ENCODE results near the gene TMEM109.
A peak's percentile ranks its signal among the peaks of the same experiment; 100 is the strongest.

TMEM109 gene

DNA sequence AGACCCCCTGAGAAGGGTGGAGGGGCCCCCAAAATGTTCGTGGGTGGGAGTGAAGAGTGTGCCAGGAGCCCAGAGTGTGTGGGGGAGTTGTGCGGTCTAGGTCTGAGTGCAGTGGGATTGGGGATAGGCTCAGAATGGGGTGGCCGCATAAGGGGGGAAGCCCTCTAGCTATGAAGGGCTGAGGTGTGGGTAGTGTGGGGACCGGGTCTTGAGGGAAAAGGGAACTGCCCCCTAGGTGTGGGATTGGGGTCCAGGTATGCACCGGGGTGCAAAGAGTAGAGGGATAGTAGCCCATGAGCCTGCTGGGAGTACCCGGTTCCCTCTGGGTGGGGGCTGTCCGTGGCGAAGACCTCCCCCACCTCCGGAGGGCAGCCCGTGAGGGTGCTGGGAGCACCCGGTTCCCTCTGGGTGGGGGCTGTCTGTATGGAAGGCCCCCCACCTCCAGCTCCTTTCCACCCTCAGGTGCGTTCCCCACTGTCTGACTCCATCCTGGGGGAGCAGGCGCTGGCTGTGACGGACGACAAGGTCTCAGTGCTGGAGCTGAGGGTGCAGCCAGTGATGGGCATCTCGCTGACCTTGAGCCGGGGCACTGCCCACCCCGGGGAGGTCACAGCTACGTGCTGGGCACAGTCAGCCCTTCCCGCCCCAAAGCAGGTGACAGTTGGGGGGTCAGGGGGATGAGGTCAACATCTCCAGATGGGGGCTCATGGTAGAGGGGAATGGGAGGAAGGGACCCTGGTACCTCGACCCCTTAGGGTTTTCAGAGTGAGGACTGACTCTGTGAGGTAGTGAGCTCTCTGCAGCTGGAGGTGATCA, 21.0 kb downstream of the TMEM109 start:
- Mint-ChIP-seq H3K27ac (no peak overlapping the region), H3K36me3 (ENCODE audit: low read depth) (no peaks in the 10 kb centered on the region), H3K27me3 (no peaks in the 10 kb centered on the region), H3K4me1 (ENCODE audit: low read depth) (no peaks in the 10 kb centered on the region), H3K4me3 (no peak overlapping the region), H3K9me3 (no peaks in the 10 kb centered on the region)

DNA sequence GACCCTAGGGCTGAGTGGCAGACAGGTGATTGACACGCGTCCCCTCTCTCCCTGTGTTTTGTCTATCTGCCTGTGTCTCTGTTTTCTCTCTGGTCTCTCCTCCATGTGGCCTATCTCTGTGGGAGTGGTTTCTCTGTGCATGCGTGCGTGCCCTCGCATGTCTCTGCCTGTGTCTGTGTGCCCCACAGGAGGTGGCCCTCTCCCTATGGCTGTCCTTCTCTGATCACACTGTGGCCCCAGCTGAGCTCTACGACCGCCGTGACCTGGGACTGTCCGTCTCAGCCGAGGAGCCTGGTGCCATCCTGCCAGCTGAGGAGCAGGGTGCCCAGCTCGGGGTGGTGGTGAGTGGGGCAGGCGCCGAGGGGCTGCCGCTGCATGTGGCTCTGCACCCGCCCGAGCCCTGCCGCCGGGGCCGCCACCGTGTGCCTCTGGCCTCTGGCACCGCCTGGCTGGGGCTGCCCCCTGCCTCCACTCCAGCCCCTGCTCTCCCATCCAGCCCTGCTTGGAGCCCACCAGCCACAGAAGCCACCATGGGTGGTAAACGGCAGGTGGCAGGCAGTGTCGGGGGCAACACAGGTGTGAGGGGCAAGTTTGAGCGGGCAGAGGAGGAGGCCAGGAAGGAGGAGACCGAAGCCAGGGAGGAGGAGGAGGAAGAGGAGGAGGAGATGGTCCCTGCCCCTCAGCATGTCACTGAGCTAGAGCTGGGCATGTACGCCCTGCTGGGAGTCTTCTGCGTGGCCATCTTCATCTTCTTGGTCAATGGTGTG, 21.9 kb downstream of the TMEM109 start:
- Mint-ChIP-seq H3K9me3 (no peaks in the 10 kb centered on the region), H3K27ac (no peak overlapping the region), H3K36me3 (ENCODE audit: low read depth) (no peaks in the 10 kb centered on the region), H3K27me3 (no peaks in the 10 kb centered on the region), H3K4me1 (ENCODE audit: low read depth) (no peaks in the 10 kb centered on the region), H3K4me3 (no peak overlapping the region)

DNA sequence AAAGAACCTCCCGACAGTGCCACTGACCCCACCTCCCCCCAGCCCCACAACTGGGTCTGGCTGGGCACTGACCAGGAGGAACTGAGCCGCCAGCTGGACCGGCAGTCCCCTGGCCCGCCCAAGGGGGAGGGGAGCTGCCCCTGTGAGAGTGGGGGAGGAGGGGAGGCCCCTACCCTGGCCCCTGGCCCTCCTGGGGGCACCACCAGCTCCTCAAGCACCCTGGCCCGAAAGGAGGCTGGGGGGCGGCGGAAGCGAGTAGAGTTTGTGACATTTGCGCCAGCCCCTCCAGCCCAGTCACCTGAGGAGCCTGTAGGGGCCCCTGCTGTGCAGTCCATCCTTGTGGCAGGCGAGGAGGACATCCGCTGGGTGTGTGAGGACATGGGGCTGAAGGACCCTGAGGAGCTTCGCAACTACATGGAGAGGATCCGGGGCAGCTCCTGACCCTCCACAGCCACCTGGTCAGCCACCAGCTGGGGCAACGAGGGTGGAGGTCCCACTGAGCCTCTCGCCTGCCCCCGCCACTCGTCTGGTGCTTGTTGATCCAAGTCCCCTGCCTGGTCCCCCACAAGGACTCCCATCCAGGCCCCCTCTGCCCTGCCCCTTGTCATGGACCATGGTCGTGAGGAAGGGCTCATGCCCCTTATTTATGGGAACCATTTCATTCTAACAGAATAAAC, 22.6 kb downstream of the TMEM109 start:
- H3K4me3 Mint-ChIP-seq: no peak overlapping the region
- no peaks in the 10 kb centered on the region for H3K9me3 Mint-ChIP-seq
- H3K4me1 Mint-ChIP-seq (ENCODE audit: low read depth): no peaks in the 10 kb centered on the region
- no peak overlapping the region for H3K27ac Mint-ChIP-seq
- H3K27me3 Mint-ChIP-seq: no peaks in the 10 kb centered on the region
- H3K36me3 Mint-ChIP-seq (ENCODE audit: low read depth): no peaks in the 10 kb centered on the region

DNA sequence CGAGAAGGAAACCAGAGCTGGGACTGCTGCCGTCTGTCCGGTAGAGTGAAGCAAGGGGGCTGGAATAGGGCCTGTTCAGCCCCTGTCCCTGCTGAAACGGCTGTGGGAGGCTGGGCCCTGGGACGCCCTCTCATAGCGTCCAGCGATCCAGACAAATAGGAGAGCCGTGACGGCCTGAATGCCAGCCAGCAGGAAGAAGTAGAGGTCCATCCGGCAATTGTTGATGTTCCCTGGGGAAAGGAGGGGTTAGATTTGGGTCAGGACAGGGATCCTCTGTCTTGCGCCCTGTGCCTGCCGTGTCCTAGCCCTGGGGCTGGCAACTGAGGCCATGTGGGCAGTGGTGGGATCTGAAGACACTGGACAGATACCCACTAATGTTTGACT, 23.2 kb downstream of the TMEM109 start:
- Mint-ChIP-seq H3K4me3 (no peak overlapping the region), H3K27ac (no peak overlapping the region), H3K27me3 (no peaks in the 10 kb centered on the region), H3K36me3 (ENCODE audit: low read depth) (no peaks in the 10 kb centered on the region), H3K9me3 (no peaks in the 10 kb centered on the region), H3K4me1 (ENCODE audit: low read depth) (no peaks in the 10 kb centered on the region)

DNA sequence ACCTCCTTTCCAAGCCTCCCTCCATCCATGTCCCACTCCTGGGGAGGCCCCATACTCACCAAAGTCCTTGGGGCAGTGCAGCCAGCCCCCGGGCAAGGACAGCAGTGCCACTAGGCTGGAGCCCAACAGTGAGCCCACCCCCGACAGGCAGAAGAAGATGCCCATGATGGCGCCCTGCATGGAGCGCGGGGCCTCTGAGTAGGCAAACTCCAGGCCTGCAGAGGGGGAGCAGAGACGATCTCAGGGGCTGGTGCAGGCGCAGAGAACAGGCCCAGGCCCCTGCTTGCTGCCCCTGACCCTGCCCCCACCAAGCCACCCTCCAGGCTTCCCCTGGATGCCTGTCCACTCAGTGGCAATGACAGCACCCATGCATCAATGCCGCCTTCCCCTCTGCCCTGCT, 23.9 kb downstream of the TMEM109 start:
- no peaks in the 10 kb centered on the region for H3K4me1 Mint-ChIP-seq (ENCODE audit: low read depth)
- H3K36me3 Mint-ChIP-seq (ENCODE audit: low read depth): no peaks in the 10 kb centered on the region
- no peaks in the 10 kb centered on the region for H3K27me3 Mint-ChIP-seq
- H3K4me3 Mint-ChIP-seq: no peak overlapping the region
- H3K9me3 Mint-ChIP-seq: no peaks in the 10 kb centered on the region
- H3K27ac Mint-ChIP-seq: no peak overlapping the region

DNA sequence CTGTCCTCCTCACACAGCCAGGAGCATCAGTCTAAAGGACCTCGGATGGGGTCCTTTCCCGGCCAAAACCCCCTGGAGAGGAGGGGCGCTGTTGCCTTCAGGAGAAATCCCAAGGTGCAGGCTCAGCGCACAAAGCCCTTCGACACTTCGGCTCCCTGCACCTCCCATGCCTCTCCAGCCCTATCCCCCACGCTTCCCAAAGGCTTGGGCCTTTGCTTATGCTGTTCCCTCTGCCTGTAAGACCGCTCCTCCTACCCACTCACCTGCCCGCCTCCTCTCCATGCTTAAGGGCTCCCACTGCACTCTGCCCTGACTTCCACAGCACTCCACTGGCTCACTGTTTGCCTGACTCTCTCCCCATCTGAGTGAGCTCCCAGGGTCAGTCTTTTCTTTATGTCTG, 24.5 kb downstream of the TMEM109 start:
- Mint-ChIP-seq H3K4me1 (ENCODE audit: low read depth) (no peaks in the 10 kb centered on the region), H3K36me3 (ENCODE audit: low read depth) (no peaks in the 10 kb centered on the region), H3K4me3 (no peak overlapping the region), H3K9me3 (no peaks in the 10 kb centered on the region), H3K27ac (no peak overlapping the region), H3K27me3 (no peaks in the 10 kb centered on the region)

DNA sequence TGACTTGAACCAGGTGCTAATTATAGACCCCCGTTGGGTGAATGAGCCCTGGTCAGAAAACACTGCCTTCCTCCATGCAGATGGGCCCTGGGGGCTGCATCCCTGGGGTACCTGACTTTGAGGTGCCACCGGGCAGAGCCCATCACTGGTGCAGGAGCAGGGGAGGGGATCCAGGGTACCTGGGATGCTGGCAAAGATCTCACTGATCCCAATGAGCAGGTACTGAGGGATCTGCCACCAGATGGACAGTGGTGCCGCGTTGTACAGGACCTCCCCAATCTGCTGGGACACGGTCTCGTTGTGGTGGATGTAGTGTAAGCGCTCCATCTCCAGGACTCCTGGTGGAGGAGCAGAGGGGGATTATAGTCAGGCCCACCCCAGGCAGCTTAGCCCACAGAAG, 25.3 kb downstream of the TMEM109 start:
- Mint-ChIP-seq H3K27me3 (no peaks in the 10 kb centered on the region), H3K36me3 (ENCODE audit: low read depth) (peaks cover 3% of the 10 kb centered on the region), H3K27ac (no peak overlapping the region), H3K4me3 (no peak overlapping the region), H3K9me3 (no peaks in the 10 kb centered on the region), H3K4me1 (ENCODE audit: low read depth) (peaks cover 3% of the 10 kb centered on the region)

DNA sequence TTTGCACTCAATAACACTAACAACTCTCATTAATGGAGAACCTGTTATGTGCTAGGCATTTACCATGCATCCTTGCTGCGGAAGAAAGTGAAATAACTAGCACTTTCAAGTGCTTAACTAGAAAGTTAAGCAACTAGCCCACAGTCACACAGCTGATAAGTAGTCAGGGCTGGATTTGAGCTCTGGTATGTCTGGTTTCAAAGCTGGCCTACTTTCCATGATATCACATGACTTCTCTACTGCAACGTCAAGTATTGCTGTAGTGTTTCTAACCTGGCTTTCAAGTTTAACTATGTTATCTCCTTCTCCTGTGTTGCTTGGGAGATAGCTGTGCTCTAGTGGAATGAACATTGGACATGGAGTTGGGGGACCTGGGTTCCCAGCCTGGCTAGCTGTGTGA, 25.9 kb downstream of the TMEM109 start:
- peaks cover 6% of the 10 kb centered on the region for H3K4me1 Mint-ChIP-seq (ENCODE audit: low read depth)

DNA sequence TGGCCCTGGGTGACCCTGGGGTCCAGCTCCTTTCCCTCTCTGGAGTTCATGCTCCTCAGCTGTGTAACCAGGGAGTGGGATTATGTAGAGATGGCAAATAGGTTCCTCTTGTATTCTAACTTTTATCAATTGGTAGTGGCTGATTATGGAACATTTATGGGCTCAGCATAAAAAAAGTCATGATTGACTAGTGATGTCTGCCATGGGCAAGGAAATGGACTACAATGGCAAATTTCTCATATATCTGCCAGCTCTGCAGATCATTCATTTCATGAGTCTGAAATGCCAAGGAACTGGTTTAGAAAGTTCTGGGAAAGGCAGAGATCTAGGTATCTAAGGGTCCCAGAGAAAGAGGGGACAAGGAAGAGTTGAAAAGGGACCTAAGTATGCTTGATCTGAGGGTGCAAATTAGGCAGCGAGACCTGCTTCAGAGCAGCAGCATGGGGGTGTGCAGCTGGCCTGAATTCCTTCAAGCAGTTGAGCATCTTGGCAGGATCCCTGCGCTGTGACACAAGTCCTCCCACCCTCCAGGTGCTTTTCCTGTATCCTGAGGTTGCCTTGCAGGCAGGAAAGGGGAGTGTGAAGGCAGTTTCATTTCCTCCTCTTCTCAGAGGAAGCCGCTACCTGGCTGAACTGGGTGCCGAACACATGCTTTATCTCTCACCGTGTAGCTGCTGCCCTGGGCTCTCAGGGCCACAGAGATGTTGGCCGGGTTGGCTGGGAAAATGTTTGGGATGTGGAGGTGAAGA, 27.6 kb downstream of the TMEM109 start:
- Mint-ChIP-seq H3K9me3 (no peaks in the 10 kb centered on the region), H3K27ac (no peak overlapping the region), H3K36me3 (ENCODE audit: low read depth) (peaks cover 5% of the 10 kb centered on the region), H3K4me3 (no peak overlapping the region), H3K4me1 (ENCODE audit: low read depth) (peaks cover 6% of the 10 kb centered on the region), H3K27me3 (no peaks in the 10 kb centered on the region)

More for the DNA sequence above, 25.9 kb downstream of the TMEM109 start:
- no peak overlapping the region for H3K27ac Mint-ChIP-seq
- no peaks in the 10 kb centered on the region for H3K9me3 Mint-ChIP-seq
- H3K27me3 Mint-ChIP-seq: no peaks in the 10 kb centered on the region
- peaks cover 5% of the 10 kb centered on the region for H3K36me3 Mint-ChIP-seq (ENCODE audit: low read depth)
- no peak overlapping the region for H3K4me3 Mint-ChIP-seq

DNA sequence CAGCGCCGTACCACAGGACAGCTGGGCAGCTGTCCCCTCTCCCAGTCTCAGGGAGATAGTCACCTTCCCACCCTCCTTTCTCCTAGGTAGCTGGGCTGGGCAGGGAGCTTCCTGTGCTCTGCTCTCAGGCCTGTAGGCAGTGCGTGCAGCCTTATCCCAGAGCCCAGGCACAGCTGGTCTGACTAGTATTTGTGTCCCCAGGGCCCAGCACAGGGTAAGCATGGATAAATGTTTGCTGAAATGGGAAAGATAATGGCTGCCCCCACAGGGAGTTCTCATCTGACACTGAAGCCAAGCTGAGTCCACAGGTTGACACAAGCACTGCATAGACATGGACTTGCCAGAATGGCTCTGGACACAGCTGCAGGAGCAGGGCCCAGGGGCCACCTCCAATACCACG, 28.3 kb downstream of the TMEM109 start:
- no peaks in the 10 kb centered on the region for H3K27me3 Mint-ChIP-seq
- no peak overlapping the region for H3K27ac Mint-ChIP-seq
- H3K4me3 Mint-ChIP-seq: no peak overlapping the region
- H3K4me1 Mint-ChIP-seq (ENCODE audit: low read depth): peaks cover 6% of the 10 kb centered on the region
- no peaks in the 10 kb centered on the region for H3K9me3 Mint-ChIP-seq
- peaks cover 5% of the 10 kb centered on the region for H3K36me3 Mint-ChIP-seq (ENCODE audit: low read depth)

DNA sequence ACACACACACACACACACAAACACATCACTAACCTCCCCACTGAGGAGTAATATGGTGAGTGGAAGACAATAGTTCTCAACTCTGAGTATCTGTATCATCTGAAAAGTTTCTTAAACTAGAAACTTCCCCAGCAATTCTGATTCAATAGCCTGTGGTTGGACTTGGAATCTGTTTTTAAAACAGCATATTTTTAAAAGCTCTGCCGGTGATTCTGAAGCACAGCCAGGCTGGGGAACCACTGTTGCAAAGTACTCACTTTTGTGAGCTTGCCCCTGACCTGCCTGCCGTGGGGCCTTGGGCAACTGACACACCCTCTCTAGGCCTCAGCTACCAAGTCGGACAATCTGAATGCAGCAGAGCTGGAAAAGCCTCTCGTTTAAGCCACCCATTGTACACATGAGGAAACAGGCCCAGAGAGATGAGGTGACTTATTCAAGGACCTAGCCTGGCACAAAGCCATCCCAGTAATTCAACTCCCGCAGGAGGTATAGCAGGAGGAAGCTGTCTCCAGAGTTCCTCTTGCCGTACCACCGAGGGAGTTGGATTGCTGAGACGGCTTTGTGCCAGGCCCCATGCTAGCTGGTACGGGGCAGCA, 29.1 kb downstream of the TMEM109 start:
- Mint-ChIP-seq H3K27ac (no peak overlapping the region), H3K4me1 (ENCODE audit: low read depth) (peaks cover 6% of the 10 kb centered on the region), H3K4me3 (no peak overlapping the region), H3K36me3 (ENCODE audit: low read depth) (peaks cover 5% of the 10 kb centered on the region), H3K9me3 (no peaks in the 10 kb centered on the region), H3K27me3 (no peaks in the 10 kb centered on the region)

DNA sequence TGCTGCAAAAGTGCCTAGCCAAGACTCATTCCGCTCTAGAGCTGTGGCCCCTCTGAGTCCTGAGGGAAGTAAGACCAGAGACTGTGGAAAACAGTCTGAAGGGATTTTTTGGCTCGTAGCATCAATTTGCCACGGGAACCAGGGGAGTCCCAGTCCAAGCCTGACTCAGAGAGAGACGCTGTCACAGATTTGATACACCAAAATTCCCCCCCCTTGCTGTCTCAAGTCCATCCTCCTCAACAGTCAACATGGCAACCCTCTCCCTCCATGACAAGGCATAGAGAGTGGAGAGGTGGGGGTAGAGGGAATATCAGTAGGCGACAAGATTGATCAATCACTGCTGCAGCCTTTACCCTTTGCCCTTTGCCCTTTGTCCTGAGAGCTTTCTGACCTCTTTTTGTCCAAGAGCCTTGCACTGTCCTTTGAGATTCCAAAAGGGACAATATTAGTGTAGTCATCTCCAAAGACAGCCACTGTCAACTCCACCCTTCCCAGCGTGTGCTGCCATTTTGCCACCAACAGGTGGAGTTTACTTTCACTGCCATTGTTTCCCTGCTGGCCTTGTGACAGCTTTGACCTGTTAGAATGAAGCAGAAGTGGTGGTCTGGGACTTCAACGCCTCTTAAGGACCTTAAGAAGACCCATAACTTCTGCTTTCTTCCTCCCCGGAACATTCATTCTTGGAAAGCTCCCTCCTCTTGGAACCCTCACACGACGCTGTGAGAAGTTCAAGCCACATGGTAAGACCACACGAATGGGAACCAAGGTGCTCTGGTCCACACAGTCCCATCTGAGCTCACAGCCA, 30.7 kb downstream of the TMEM109 start:
- Mint-ChIP-seq H3K9me3 (no peaks in the 10 kb centered on the region), H3K4me1 (ENCODE audit: low read depth) (peaks cover 11% of the 10 kb centered on the region), H3K27ac (peak overlapping the region; percentile 34), H3K36me3 (ENCODE audit: low read depth) (peaks cover 5% of the 10 kb centered on the region), H3K4me3 (no peak overlapping the region), H3K27me3 (no peaks in the 10 kb centered on the region)

DNA sequence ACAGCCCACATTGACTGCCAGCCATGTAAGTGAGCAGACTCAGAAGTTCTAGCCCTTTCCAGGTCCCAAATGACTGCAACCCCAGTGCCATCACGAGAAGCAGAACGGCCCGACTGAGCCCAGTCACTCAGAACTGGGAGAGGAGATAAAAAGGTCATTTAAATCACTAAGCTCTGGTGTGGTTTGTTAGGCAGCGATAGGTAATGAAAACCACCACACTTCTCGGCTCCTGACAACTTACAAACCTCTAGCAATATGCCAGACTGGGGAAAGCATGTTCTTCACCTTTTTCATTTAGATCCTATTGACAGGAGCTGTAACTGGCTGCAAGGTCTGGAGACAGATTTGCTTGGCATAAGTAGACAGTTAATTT, 31.3 kb downstream of the TMEM109 start:
- Mint-ChIP-seq H3K4me1 (ENCODE audit: low read depth) (peaks cover 15% of the 10 kb centered on the region), H3K27ac (no peak overlapping the region), H3K36me3 (ENCODE audit: low read depth) (peaks cover 5% of the 10 kb centered on the region), H3K4me3 (no peak overlapping the region), H3K27me3 (no peaks in the 10 kb centered on the region), H3K9me3 (no peaks in the 10 kb centered on the region)

All from stimulated activated naive CD8-positive, alpha-beta T cell treated with anti-CD3 and anti-CD28 coated beads, Interleukin-15, Interleukin-2, amounts not matched to agents 100 ng/mL and 50 ng/mL, for 24 hours (primary cell).